Chondrocyte (in vitro differentiated cells): Measurements from ENCODE around the gene KRTAP10-1. TPM values are rescaled to one million over a fixed set of nuclear protein-coding genes. Genes with fewer than 3 reads are reported as not detected.
A peak's percentile ranks its signal among the peaks of the same experiment; 100 is the strongest.
"Not testable (repeated sequence)": the region's sequence is repeated elsewhere in the genome, so short reads cannot be mapped to it uniquely, and the experiment has no call there.

ENCODE experiments used
- DNase-seq: peaks from one replicate; pipeline ENCODE4 v3.0.0; 2021; ENCODE audit warnings: mixed read lengths, low spot score
- H3K27ac Mint-ChIP-seq: one replicate; pipeline ENCODE4 v1.8.0; 2021; ENCODE audit warnings: mild to moderate bottlenecking, moderate library complexity, mixed read lengths; ENCODE audit not compliant: unreplicated experiment
- H3K27me3 Mint-ChIP-seq: 2 replicates; pipeline ENCODE4 v1.8.0; 2021; ENCODE audit warnings: low read depth, mixed read lengths
- H3K36me3 Mint-ChIP-seq: 2 replicates; pipeline ENCODE4 v1.8.0; 2021; ENCODE audit warnings: low read depth, mixed read lengths
- H3K4me1 Mint-ChIP-seq: 2 replicates; pipeline ENCODE4 v1.8.0; 2021; ENCODE audit warnings: low read depth, mild to moderate bottlenecking, mixed read lengths
- H3K4me3 Mint-ChIP-seq: one replicate; pipeline ENCODE4 v1.8.0; 2021; ENCODE audit warnings: mild to moderate bottlenecking, moderate library complexity, mixed read lengths; ENCODE audit not compliant: unreplicated experiment
- H3K9me3 Mint-ChIP-seq: 2 replicates; pipeline ENCODE4 v1.8.0; 2021; ENCODE audit warnings: low read depth, mixed read lengths
- CTCF ChIP-seq: fragments of 200-600 bp; sonication (generic); IDR thresholded peaks from 2 replicates; pipeline ENCODE4 v1.5.0; 2021; ENCODE audit warnings: antibody characterized with exemption, mild to moderate bottlenecking, moderate library complexity
- total RNA-seq: library from RNA; stranded (reverse); gene quantifications from 3 replicates; pipeline ENCODE4 v1.2.1, GENCODE V29; 2021

Gene KRTAP10-1
- total RNA-seq, 1 donor from 2014 or later = not detected

DNA sequence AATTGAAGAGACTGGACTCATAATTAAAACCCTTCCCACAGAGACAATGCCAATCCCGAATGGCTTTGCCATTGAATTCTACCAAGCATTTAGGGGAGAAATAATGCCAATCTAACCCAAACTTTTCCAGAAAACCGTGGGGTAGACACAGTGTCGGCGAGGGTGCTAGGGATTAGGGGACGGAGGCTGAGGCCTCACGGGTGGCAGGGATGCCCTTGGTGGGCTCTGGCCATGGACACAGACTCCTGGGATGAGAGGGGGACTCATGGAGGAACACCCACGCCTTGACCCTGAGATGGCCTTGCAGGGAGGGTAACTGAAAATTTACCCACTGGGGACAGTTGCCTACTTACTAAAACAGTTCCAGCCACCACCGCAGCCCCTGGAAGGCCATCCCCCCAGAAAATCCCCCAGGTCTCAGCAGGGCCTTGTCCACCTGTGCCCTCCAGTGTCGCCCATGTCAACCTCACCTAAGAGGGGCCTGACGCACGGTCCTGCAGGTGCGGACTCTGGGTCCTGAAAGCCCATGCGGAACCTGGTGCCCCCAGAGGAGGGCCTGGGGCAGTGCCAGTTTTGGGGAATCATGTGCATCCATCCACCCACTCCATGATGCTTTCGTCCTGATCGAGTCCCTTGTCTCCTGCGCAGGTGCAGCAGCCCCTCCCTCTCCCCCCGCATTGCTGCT lies 38.5 kb upstream of the KRTAP10-1 start:
- Mint-ChIP-seq H3K4me1 (peaks cover 8% of the 10 kb centered on the region), H3K27me3 (peaks cover 29% of the 10 kb centered on the region), H3K9me3 (peaks cover 25% of the 10 kb centered on the region), H3K27ac (no peak overlapping the region), H3K36me3 (peaks cover 9% of the 10 kb centered on the region), H3K4me3 (no peak overlapping the region)
- no peak for DNase-seq
- no peak for TF ChIP-seq CTCF

DNA sequence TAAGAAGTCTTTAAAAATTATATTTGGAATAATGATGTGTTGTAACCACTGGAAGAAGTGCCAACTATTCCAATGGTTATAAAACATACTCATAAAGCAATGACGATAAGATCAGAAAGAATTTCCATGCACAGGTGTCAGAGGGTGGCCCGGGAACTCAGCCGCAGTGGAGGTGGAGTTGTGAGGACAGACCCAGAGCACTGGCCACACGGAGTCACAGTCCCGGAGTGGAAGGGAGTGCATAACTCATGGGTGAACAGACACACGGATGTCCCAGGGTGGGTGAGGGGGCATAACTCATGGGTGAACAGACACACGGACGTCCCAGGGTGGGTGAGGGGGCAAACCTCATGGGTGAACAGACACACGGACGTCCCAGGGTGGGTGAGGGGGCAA lies 36.0 kb upstream of the KRTAP10-1 start:
- H3K9me3 Mint-ChIP-seq = peaks cover 28% of the 10 kb centered on the region
- H3K4me3 Mint-ChIP-seq = no peak overlapping the region
- H3K27me3 Mint-ChIP-seq = peaks cover 21% of the 10 kb centered on the region
- H3K4me1 Mint-ChIP-seq = peaks cover 6% of the 10 kb centered on the region
- peaks cover 10% of the 10 kb centered on the region for H3K36me3 Mint-ChIP-seq
- no peak overlapping the region for H3K27ac Mint-ChIP-seq
- TF ChIP-seq CTCF = no peak
- no peak for DNase-seq

DNA sequence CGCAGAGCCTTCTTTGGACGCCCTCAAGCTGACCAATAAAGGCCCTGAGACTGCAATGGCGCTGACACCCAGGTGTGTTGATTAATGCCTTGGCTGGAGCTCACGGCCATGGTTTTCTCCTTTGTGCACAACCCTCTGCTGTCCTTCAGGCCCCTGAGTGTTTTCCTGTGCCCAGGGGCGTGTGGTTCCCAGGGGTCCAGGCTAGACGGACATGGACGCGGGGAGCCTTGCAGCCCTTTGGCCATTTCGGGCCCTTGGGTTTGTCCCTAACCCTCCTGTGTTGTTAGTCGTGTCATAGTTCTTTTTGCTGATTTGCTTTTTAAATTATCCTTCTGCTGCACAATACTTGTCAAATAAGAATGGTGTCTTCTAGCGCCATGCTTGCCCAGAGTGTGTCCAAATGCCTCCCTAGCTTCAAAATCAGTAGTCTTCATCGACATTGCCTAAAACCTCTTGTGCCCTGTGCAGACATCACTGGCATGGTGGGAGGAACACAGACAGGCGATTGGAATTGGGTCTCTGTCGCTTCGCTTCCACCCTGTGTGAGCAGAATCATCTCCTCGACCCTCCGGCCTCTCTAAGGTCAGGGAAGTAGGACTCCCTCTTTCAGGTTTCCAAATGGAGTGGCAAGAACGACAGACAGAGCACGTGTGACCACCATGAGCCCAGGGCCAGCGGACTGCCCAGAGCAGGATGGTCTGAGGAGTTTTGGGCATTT lies 35.5 kb upstream of the KRTAP10-1 start:
- Mint-ChIP-seq H3K27me3 (peaks cover 18% of the 10 kb centered on the region), H3K36me3 (peaks cover 9% of the 10 kb centered on the region), H3K9me3 (peaks cover 32% of the 10 kb centered on the region), H3K4me1 (peaks cover 6% of the 10 kb centered on the region), H3K27ac (no peak overlapping the region), H3K4me3 (no peak overlapping the region)
- TF ChIP-seq CTCF = no peak
- peak; percentile 63 for DNase-seq

GRCh38 chr21:44574457-44575306 lies 34.7 kb upstream of the KRTAP10-1 start:
- Mint-ChIP-seq H3K4me3 (no peak overlapping the region), H3K27me3 (peaks cover 16% of the 10 kb centered on the region), H3K36me3 (peaks cover 7% of the 10 kb centered on the region), H3K9me3 (peaks cover 33% of the 10 kb centered on the region), H3K4me1 (peaks cover 6% of the 10 kb centered on the region), H3K27ac (no peak overlapping the region)
- TF ChIP-seq CTCF = no peak
- DNase-seq = peak; percentile 68

DNA sequence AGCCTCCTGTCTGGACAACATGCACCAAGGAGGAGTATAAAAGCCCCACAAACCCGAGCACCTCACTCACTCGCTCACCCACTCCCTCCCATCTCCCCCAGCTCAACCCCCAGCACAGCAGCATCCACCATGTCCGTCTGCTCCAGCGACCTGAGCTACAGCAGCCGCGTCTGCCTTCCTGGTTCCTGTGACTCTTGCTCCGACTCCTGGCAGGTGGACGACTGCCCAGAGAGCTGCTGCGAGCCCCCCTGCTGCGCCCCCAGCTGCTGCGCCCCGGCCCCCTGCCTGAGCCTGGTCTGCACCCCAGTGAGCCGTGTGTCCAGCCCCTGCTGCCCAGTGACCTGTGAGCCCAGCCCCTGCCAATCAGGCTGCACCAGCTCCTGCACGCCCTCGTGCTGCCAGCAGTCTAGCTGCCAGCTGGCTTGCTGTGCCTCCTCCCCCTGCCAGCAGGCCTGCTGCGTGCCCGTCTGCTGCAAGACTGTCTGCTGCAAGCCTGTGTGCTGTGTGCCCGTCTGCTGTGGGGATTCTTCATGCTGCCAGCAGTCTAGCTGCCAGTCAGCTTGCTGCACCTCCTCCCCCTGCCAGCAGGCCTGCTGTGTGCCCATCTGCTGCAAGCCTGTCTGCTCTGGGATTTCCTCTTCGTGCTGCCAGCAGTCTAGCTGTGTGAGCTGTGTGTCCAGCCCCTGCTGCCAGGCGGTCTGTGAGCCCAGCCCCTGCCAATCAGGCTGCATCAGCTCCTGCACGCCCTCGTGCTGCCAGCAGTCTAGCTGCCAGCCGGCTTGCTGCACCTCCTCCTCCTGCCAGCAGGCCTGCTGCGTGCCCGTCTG lies 33.8 kb upstream of the KRTAP10-1 start, which contains the start of gene KRTAP10-4:
TSS of gene KRTAP10-4 (plus strand) at position 100 of the 827 bp plus-strand sequence. CDS start at position 130, 30 bp downstream.
- Mint-ChIP-seq H3K9me3 (peaks cover 33% of the 10 kb centered on the region), H3K27me3 (peaks cover 15% of the 10 kb centered on the region), H3K27ac (peak within 1 kb of the TSS; percentile 55)
- H3K4me1 Mint-ChIP-seq, H3K36me3 Mint-ChIP-seq, H3K4me3 Mint-ChIP-seq: not testable (repeated sequence)
- peak; percentile 77 for DNase-seq
